H9 (cell line): Measurements from ENCODE around the gene KLRC4. TPM values are rescaled to one million over a fixed set of nuclear protein-coding genes. Genes with fewer than 3 reads are reported as not detected.
A peak's percentile ranks its signal among the peaks of the same experiment; 100 is the strongest.

ENCODE experiments used
- DNase-seq: peaks from one replicate; pipeline ENCODE4 v3.0.0-alpha.2; 2017
- H2AFZ ChIP-seq: one replicate; pipeline ENCODE4 v1.6.1; 2013; ENCODE audit warnings: mild to moderate bottlenecking, low read length, control low read depth, moderate library complexity
- H2AK5ac ChIP-seq: 2 replicates; pipeline ENCODE4 v1.6.1; 2013; ENCODE audit warnings: low read length, control low read depth, mixed read lengths; ENCODE audit not compliant: insufficient read length
- H2BK120ac ChIP-seq: one replicate; pipeline ENCODE4 v1.6.1; 2013; ENCODE audit warnings: low read depth, mild to moderate bottlenecking, low read length, control low read depth, inconsistent platforms; ENCODE audit not compliant: poor library complexity, severe bottlenecking
- H2BK12ac ChIP-seq: 2 replicates; pipeline ENCODE4 v1.6.1; 2013; ENCODE audit warnings: low read length, control low read depth, mixed read lengths, low read depth; ENCODE audit not compliant: insufficient read length
- H2BK15ac ChIP-seq: 2 replicates; pipeline ENCODE4 v1.6.1; 2013; ENCODE audit warnings: low read depth, low read length, control low read depth
- H2BK20ac ChIP-seq: one replicate; pipeline ENCODE4 v1.6.1; 2013; ENCODE audit warnings: low read depth, mild to moderate bottlenecking, low read length, control low read depth, inconsistent platforms; ENCODE audit not compliant: poor library complexity, severe bottlenecking
- H2BK5ac ChIP-seq: 2 replicates; pipeline ENCODE4 v1.6.1; 2013; ENCODE audit warnings: low read length, control low read depth, mixed read lengths; ENCODE audit not compliant: insufficient read length
- H3K14ac ChIP-seq: 2 replicates; pipeline ENCODE4 v1.6.1; 2013; ENCODE audit warnings: low read length, control low read depth; ENCODE audit not compliant: insufficient read depth
- H3K18ac ChIP-seq: 2 replicates; pipeline ENCODE4 v1.6.1; 2013; ENCODE audit warnings: low read depth, mild to moderate bottlenecking, mixed read lengths, low read length, control low read depth; ENCODE audit not compliant: insufficient read length
- H3K23ac ChIP-seq: 2 replicates; pipeline ENCODE4 v1.6.1; 2013; ENCODE audit warnings: low read length, control low read depth, mixed read lengths, low read depth; ENCODE audit not compliant: insufficient read length
- H3K23me2 ChIP-seq: 2 replicates; pipeline ENCODE4 v1.6.1; 2013; ENCODE audit warnings: low read depth, mild to moderate bottlenecking, mixed read lengths, low read length, control low read depth; ENCODE audit not compliant: insufficient read length, poor library complexity, severe bottlenecking
- H3K27ac ChIP-seq: 2 replicates; pipeline ENCODE4 v1.5.1; 2013; ENCODE audit warnings: low read length, control low read depth, mixed read lengths, low read depth; ENCODE audit not compliant: insufficient read length
- H3K27me3 ChIP-seq: 2 replicates; pipeline ENCODE4 v1.6.1; 2013; ENCODE audit warnings: low read length, control low read depth, inconsistent platforms; ENCODE audit not compliant: insufficient read depth
- H3K4ac ChIP-seq: 2 replicates; pipeline ENCODE4 v1.6.1; 2013; ENCODE audit warnings: low read depth, mild to moderate bottlenecking, control low read depth, inconsistent platforms, low read length, moderate library complexity
- H3K4me1 ChIP-seq: 2 replicates; pipeline ENCODE4 v1.6.1; 2013; ENCODE audit warnings: low read length, control low read depth, inconsistent platforms; ENCODE audit not compliant: insufficient read depth
- H3K4me2 ChIP-seq: 2 replicates; pipeline ENCODE4 v1.6.1; 2013; ENCODE audit warnings: low read length, control low read depth, mixed read lengths; ENCODE audit not compliant: insufficient read length, insufficient read depth
- H3K56ac ChIP-seq: 2 replicates; pipeline ENCODE4 v1.6.1; 2013; ENCODE audit warnings: low read depth, mild to moderate bottlenecking, mixed read lengths, low read length, control low read depth; ENCODE audit not compliant: insufficient read length
- H3K79me1 ChIP-seq: 2 replicates; pipeline ENCODE4 v1.6.1; 2013; ENCODE audit warnings: low read depth, mild to moderate bottlenecking, moderate library complexity, low read length, control low read depth, inconsistent platforms; ENCODE audit not compliant: insufficient read depth, poor library complexity, severe bottlenecking
- H3K79me2 ChIP-seq: 2 replicates; pipeline ENCODE4 v1.6.1; 2013; ENCODE audit warnings: low read length, control low read depth, inconsistent platforms; ENCODE audit not compliant: insufficient read depth
- H3K9ac ChIP-seq: 2 replicates; pipeline ENCODE4 v1.6.1; 2013; ENCODE audit warnings: low read length, control low read depth, mixed read lengths; ENCODE audit not compliant: insufficient read length; ENCODE audit errors: extremely low read depth
- H3K9me3 ChIP-seq: one replicate; pipeline ENCODE4 v1.6.1; 2013; ENCODE audit warnings: low read depth, low read length, inconsistent platforms; ENCODE audit not compliant: control insufficient read depth
- H3T11ph ChIP-seq: one replicate; pipeline ENCODE4 v1.6.1; 2013; ENCODE audit warnings: mild to moderate bottlenecking, low read length, control low read depth, inconsistent platforms
- H4K20me1 ChIP-seq: one replicate; pipeline ENCODE4 v1.6.1; 2013; ENCODE audit not compliant: control insufficient read depth, insufficient read length, insufficient read depth
- H4K5ac ChIP-seq: 2 replicates; pipeline ENCODE4 v1.6.1; 2013; ENCODE audit warnings: low read depth, mild to moderate bottlenecking, mixed read lengths, low read length, control low read depth; ENCODE audit not compliant: insufficient read length
- H4K8ac ChIP-seq: replicated peaks from 2 replicates; pipeline ENCODE4 v1.6.1; 2013; ENCODE audit warnings: low read length, control low read depth, mixed read lengths, low read depth; ENCODE audit not compliant: insufficient read length
- H4K91ac ChIP-seq: 2 replicates; pipeline ENCODE4 v1.6.1; 2013; ENCODE audit warnings: low read depth, mild to moderate bottlenecking, moderate library complexity, mixed read lengths, low read length, control low read depth; ENCODE audit not compliant: insufficient read length
- H3K27ac Mint-ChIP-seq, 3 experiments: 2 replicates in 2 of 3; 3 replicates in 1 of 3; pipeline ENCODE4 v1.8.0; 2020 to 2021; ENCODE audit warnings: mixed read lengths in 3 of 3, mild to moderate bottlenecking in 1 of 3, moderate library complexity in 1 of 3
- H3K27me3 Mint-ChIP-seq: 2 replicates; pipeline ENCODE4 v1.8.0; 2021; ENCODE audit warnings: low read depth, mild to moderate bottlenecking, moderate library complexity, mixed read lengths
- H3K36me3 Mint-ChIP-seq, 3 experiments: 2 replicates in 2 of 3; 3 replicates in 1 of 3; pipeline ENCODE4 v1.8.0; 2020 to 2021; ENCODE audit warnings: low read depth in 3 of 3, mixed read lengths in 3 of 3; ENCODE audit not compliant: insufficient read depth in 1 of 3
- H3K4me1 Mint-ChIP-seq, 2 experiments: 2 replicates each; pipeline ENCODE4 v1.8.0; 2020; ENCODE audit warnings: mixed read lengths in 2 of 2
- H3K4me3 Mint-ChIP-seq, 2 experiments: 2 replicates in 1 of 2; 3 replicates in 1 of 2; pipeline ENCODE4 v1.8.0; 2020 to 2021; ENCODE audit warnings: mild to moderate bottlenecking in 2 of 2, mixed read lengths in 2 of 2, moderate library complexity in 1 of 2
- H3K9me3 Mint-ChIP-seq, 2 experiments: 2 replicates in 1 of 2; 3 replicates in 1 of 2; pipeline ENCODE4 v1.8.0; 2020; ENCODE audit warnings: mild to moderate bottlenecking in 2 of 2, mixed read lengths in 2 of 2, moderate library complexity in 1 of 2
- CTCF ChIP-seq: fragments of 200-600 bp; sonication (generic); conservative IDR thresholded peaks from 3 replicates; pipeline ENCODE4 v1.8.0; 2021; ENCODE audit warnings: antibody characterized with exemption, mild to moderate bottlenecking
- WGBS: extraction: QIAGEN DNeasy Blood & Tissue Kit; methylation state at CpG from one replicate; pipeline ENCODE4 v1.1.7; 2013; ENCODE audit warnings: missing lambda C conversion rate, low lambda C conversion rate, mixed read lengths; ENCODE audit not compliant: insufficient read length; ENCODE audit errors: extremely low coverage; 5-methylcytosine and 5-hydroxymethylcytosine counted together
- total RNA-seq: library from RNA; stranded (reverse); gene quantifications from 2 replicates; pipeline ENCODE4 v1.2.1, GENCODE V29; 2021

KLRC4 gene
- total RNA-seq, 1 experiment from 2014 or later: not detected

- H3K27me3 ChIP-seq: no peaks in the 10 kb centered on the region
- peaks cover 15% of the 10 kb centered on the region; the same call in 1 of the 2 replicates for H3K4me1 ChIP-seq
- H3K27me3 Mint-ChIP-seq: no peaks in the 10 kb centered on the region; the same call in 1 of the 2 replicates
- no peak overlapping the region for H3K18ac ChIP-seq
- no peak overlapping the region for H2BK5ac ChIP-seq
- H4K91ac ChIP-seq: no peak overlapping the region
- peaks cover 3 to 23% (median 3%) of the 10 kb centered on the region in 3 experiments; a peak in 6 of 7 replicates for H3K36me3 Mint-ChIP-seq
- H3K9ac ChIP-seq: no peak overlapping the region
- H3K9me3 ChIP-seq: no peaks in the 10 kb centered on the region
- no peak overlapping the region for H2AFZ ChIP-seq
- no peaks in the 10 kb centered on the region for H4K20me1 ChIP-seq
- no peak overlapping the region for H4K5ac ChIP-seq
- H3K9me3 Mint-ChIP-seq: peaks cover 7 to 8% of the 10 kb centered on the region in 2 experiments; a peak in 3 of 5 replicates
- no peak for TF ChIP-seq CTCF
- H2BK15ac ChIP-seq: no peak overlapping the region
- no peak overlapping the region for H3K4me3 Mint-ChIP-seq
- no peak overlapping the region for H2BK20ac ChIP-seq
- no peak overlapping the region for H2BK120ac ChIP-seq
- H3K4me1 Mint-ChIP-seq: peaks cover 27 to 30% of the 10 kb centered on the region in 2 experiments
- no peak overlapping the region for H3K23ac ChIP-seq
- no peaks in the 10 kb centered on the region for H3K79me1 ChIP-seq
- no CpG with 5 or more reads among the region's 4 CpGs for WGBS
- H3K27ac ChIP-seq: no peak overlapping the region
- H3T11ph ChIP-seq: no peak overlapping the region
- no peak overlapping the region for H3K14ac ChIP-seq
- H3K27ac Mint-ChIP-seq: peak overlapping the region in 2 of 3 experiments; percentile 46 to 58; a peak in 4 of 7 replicates
- DNase-seq: peak; percentile 85
- no peaks in the 10 kb centered on the region for H3K79me2 ChIP-seq
- H3K56ac ChIP-seq: no peak overlapping the region
- no peak overlapping the region for H2AK5ac ChIP-seq
- H2BK12ac ChIP-seq: no peak overlapping the region
- no peak overlapping the region for H3K4me2 ChIP-seq
- no peak overlapping the region for H4K8ac ChIP-seq
- H3K23me2 ChIP-seq: peaks cover 12% of the 10 kb centered on the region
- H3K4ac ChIP-seq: no peak overlapping the region
These were observed 48.5 kb downstream of the KLRC4 start for GRCh38 chr12:10361084-10361483.
